Nephron progenitor cell (in vitro differentiated cells): ENCODE results near the gene ISOC2.

Experiments
- DNase-seq: peaks from one replicate; pipeline ENCODE4 v3.0.0; 2021
- H3K27ac Mint-ChIP-seq: 2 replicates; pipeline ENCODE4 v1.8.0; 2021; ENCODE audit warnings: mild to moderate bottlenecking, moderate library complexity, mixed read lengths
- H3K27me3 Mint-ChIP-seq: 2 replicates; pipeline ENCODE4 v1.8.0; 2021; ENCODE audit warnings: mild to moderate bottlenecking, low read depth, mixed read lengths; ENCODE audit not compliant: poor library complexity
- H3K36me3 Mint-ChIP-seq: 2 replicates; pipeline ENCODE4 v1.8.0; 2021; ENCODE audit warnings: low read depth, mixed read lengths
- H3K4me1 Mint-ChIP-seq: 2 replicates; pipeline ENCODE4 v1.8.0; 2021; ENCODE audit warnings: mixed read lengths
- H3K4me3 Mint-ChIP-seq: 2 replicates; pipeline ENCODE4 v1.8.0; 2021; ENCODE audit warnings: mild to moderate bottlenecking, moderate library complexity, mixed read lengths
- H3K9me3 Mint-ChIP-seq: 2 replicates; pipeline ENCODE4 v1.8.0; 2021; ENCODE audit warnings: mild to moderate bottlenecking, moderate library complexity, mixed read lengths
- TF ChIP-seq, protein P1 (sequence below): fragments of 200-600 bp; sonication (generic); IDR thresholded peaks from 2 replicates; pipeline ENCODE4 v1.5.0; 2021; ENCODE audit warnings: antibody characterized with exemption

Gene ISOC2

DNA sequence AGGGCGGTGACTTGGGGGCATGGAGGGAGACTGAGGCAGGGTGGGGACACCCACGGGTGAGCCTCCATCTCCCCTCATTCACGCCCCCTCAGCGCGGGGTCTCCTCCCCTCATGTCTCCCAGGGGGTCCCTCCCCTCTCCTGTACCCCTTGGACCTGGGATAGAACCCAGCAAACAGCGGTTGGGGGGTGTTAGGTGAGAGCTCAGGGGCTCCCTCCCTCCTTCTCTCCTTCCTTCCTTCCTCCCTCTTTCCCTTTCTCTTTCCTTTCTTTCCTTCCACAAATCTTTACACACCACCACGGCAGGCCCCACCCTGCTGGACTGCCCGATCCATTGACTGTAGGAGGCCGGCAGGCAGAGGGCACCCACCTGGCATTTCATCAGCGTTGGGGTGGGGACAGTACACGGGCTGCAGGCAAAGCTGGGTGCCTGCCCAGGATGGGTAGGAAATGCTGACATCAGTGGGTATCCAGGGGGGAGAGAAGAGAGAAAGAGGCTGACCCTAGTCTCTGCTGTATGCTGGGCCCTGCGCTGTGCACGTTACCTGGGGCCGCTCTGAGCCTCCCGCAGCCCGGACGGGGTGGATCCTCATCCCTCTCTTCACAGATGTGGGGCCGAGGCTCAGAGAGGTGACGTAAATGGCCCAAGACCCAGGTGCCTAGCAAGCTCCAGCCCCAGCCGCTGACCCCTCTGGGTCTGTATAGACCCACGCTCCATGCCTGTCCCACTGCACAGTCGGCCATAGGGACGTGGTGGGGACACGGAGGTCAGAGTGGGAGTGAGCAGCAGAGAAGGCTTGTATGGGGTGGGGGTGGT, 30.3 kb upstream of the ISOC2 start:
- H3K4me1 Mint-ChIP-seq, result peaks cover 53% of the 10 kb centered on the region
- H3K4me3 Mint-ChIP-seq, result no peak overlapping the region
- TF ChIP-seq, protein P1, sequence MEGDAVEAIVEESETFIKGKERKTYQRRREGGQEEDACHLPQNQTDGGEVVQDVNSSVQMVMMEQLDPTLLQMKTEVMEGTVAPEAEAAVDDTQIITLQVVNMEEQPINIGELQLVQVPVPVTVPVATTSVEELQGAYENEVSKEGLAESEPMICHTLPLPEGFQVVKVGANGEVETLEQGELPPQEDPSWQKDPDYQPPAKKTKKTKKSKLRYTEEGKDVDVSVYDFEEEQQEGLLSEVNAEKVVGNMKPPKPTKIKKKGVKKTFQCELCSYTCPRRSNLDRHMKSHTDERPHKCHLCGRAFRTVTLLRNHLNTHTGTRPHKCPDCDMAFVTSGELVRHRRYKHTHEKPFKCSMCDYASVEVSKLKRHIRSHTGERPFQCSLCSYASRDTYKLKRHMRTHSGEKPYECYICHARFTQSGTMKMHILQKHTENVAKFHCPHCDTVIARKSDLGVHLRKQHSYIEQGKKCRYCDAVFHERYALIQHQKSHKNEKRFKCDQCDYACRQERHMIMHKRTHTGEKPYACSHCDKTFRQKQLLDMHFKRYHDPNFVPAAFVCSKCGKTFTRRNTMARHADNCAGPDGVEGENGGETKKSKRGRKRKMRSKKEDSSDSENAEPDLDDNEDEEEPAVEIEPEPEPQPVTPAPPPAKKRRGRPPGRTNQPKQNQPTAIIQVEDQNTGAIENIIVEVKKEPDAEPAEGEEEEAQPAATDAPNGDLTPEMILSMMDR, result no peak
- no peaks in the 10 kb centered on the region for H3K36me3 Mint-ChIP-seq
- DNase-seq, result no peak
- no peaks in the 10 kb centered on the region for H3K9me3 Mint-ChIP-seq
- peaks cover 7% of the 10 kb centered on the region for H3K27me3 Mint-ChIP-seq
- peak overlapping the region; percentile 43 for H3K27ac Mint-ChIP-seq

DNA sequence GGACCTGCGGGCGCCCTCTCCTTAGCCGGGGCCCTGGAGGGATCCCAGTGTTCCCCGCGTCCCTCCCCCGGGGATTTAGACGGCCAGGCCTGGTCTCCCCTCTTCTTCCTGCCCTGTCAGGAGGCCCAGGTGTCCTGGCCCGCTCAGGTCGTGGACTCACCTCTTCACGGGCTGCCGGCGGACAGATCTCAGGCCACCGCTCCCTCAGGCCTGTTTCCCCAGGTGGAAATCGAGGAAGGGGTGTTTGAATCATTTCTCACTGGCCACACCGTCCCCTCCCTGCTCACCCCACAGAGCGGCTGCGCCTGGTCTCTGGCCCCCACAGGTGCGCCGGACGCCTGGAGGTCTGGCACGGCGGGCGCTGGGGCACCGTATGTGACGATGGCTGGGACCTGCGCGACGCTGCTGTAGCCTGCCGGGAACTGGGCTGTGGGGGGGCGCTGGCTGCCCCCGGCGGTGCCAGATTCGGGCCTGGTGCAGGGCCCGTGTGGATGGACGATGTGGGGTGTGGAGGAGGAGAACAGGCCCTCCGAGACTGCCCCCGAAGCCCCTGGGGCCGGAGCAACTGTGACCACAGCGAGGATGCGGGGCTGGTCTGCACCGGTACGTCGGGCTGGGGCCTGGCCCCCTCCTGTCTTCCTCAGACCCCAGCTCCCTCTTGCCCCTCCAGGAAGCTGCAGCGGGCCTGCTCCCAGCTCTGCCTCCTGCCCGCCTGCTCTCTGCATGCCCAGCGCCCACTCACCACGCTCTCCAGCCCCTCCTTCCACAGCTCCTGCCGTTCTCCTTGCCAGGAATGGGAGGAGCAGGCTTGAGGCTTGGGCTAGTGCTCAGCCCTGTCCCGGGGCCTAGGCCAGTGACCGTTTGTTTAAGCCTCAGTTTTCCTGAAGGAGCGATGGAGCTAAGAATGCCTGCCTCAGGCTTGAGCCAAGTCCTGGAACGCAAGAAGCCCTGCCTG, 29.3 kb upstream of the ISOC2 start:
- no peak for DNase-seq
- Mint-ChIP-seq H3K27ac (no peak overlapping the region), H3K4me1 (peaks cover 54% of the 10 kb centered on the region), H3K9me3 (no peaks in the 10 kb centered on the region), H3K27me3 (peaks cover 7% of the 10 kb centered on the region), H3K36me3 (no peaks in the 10 kb centered on the region), H3K4me3 (no peak overlapping the region)
- TF ChIP-seq, protein P1, result no peak

DNA sequence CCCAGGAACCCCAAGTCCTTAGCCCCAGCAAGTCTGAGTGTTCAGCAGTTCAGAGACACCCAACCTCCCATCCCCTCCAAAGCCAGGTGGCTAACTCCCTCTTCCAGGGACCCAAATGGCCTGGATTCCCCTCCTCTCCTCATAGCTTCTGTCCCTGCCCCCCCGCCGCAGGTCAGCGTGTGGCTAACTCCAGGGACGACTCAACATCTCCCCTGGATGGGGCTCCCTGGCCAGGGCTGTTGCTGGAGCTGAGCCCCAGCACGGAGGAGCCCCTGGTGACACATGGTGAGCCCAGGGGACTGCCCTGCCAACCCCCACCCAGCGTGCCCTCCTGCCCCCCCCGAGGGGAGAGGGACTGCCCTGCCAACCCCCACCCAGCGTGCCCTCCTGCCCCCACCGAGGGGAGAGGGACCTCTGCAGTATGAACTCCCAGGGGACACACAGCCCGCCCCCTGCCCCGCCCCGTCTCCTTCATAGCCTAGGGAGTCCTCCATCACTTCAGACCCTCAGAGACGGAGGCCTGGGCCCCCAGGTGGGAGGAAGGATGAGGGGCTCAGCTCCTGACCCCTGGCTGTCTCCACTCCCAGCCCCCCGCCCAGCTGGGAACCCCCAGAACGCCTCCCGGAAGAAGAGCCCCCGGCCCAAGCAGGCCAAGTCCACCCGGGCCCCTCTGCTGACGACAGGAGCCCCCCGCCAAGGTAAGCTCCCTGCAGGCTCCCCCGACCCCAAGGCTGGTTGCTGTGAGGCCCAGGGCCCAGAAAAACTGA, 28.5 kb upstream of the ISOC2 start:
- Mint-ChIP-seq H3K4me3 (no peak overlapping the region), H3K9me3 (no peaks in the 10 kb centered on the region), H3K27ac (no peak overlapping the region), H3K27me3 (peaks cover 7% of the 10 kb centered on the region), H3K4me1 (peaks cover 53% of the 10 kb centered on the region), H3K36me3 (no peaks in the 10 kb centered on the region)
- no peak for DNase-seq
- TF ChIP-seq, protein P1, result no peak

DNA sequence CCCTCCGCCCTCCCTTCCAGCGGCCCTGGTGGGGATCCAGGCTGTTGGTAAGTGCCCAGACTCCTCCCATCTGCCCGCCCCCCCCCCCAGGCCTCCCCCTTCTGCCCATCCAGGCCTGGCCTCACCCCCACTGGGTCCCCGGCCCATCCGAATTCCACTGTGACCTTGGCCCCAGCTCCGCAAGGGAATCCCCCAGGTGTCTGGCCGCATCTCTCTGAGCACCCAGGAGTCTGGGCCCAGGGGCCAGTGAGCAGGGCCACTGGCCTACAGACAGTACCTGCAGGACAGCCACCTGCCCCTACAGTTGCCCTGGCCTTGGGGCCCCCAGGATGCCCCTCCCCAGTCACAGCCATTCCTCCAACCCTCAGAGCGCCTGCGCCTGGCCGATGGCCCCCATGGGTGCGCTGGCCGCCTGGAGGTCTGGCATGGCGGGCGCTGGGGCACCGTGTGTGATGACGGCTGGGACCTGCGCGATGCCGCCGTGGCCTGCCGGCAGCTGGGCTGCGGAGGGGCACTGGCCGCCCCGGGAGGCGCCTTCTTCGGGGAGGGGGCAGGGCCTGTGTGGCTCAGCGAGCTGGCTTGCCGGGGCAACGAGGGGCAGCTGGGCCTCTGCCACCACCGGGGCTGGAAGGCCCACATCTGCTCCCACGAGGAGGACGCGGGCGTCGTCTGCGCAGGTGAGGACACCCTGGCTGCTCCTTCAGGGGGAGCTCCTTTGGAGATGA, 27.7 kb upstream of the ISOC2 start:
- Mint-ChIP-seq H3K27me3 (peaks cover 7% of the 10 kb centered on the region), H3K36me3 (no peaks in the 10 kb centered on the region), H3K4me3 (no peak overlapping the region), H3K4me1 (peaks cover 46% of the 10 kb centered on the region), H3K27ac (no peak overlapping the region), H3K9me3 (no peaks in the 10 kb centered on the region)
- no peak for DNase-seq
- TF ChIP-seq, protein P1, result no peak

GRCh38 chr19:55487924-55488687, 26.7 kb upstream of the ISOC2 start, which contains the start of gene SSC5D:
TSS of gene SSC5D (plus strand) at chr19:55488436. CDS start at chr19:55488590, 154 bp downstream.
- no peak for DNase-seq
- Mint-ChIP-seq H3K27ac (peak within 1 kb of the TSS; percentile 98), H3K4me3 (peak within 1 kb of the TSS; percentile 72), H3K9me3 (no peaks in the 10 kb centered on the region), H3K4me1 (peaks cover 42% of the 10 kb centered on the region), H3K27me3 (peaks cover 7% of the 10 kb centered on the region), H3K36me3 (no peaks in the 10 kb centered on the region)
- TF ChIP-seq, protein P1, result no peak
